Karpas-422 (cell line): ENCODE results near the gene CNTNAP2. TPM values are rescaled to one million over a fixed set of nuclear protein-coding genes. Genes with fewer than 3 reads are reported as not detected.

Experiments used
- DNase-seq: peaks from one replicate; pipeline ENCODE4 v3.0.0-alpha.2; 2015
- H2AFZ ChIP-seq: fragments of 200-600 bp; sonication (generic); 2 replicates; pipeline ENCODE4 v1.6.1; 2014; ENCODE audit warnings: antibody characterized with exemption, low read length, mixed read lengths
- H3K27ac ChIP-seq: fragments of 200-600 bp; sonication (generic); 2 replicates; pipeline ENCODE4 v1.5.1; 2014; ENCODE audit warnings: mild to moderate bottlenecking, low read length, moderate library complexity
- H3K27me3 ChIP-seq: fragments of 200-600 bp; sonication (generic); 2 replicates; pipeline ENCODE4 v1.6.1; 2014; ENCODE audit warnings: low read length, mixed read lengths
- H3K36me3 ChIP-seq: fragments of 200-600 bp; sonication (generic); 2 replicates; pipeline ENCODE4 v1.6.1; 2014; ENCODE audit warnings: low read length, mixed read lengths; ENCODE audit not compliant: insufficient read depth
- H3K4me1 ChIP-seq: fragments of 200-600 bp; sonication (generic); 2 replicates; pipeline ENCODE4 v1.6.1; 2014; ENCODE audit warnings: mild to moderate bottlenecking, low read length, mixed read lengths
- H3K4me2 ChIP-seq: fragments of 200-600 bp; sonication (generic); 2 replicates; pipeline ENCODE4 v1.6.1; 2014; ENCODE audit warnings: low read length, low read depth, mild to moderate bottlenecking; ENCODE audit not compliant: poor library complexity, severe bottlenecking
- H3K4me3 ChIP-seq: fragments of 200-600 bp; sonication (generic); 2 replicates; pipeline ENCODE4 v1.5.1; 2014; ENCODE audit warnings: mild to moderate bottlenecking, antibody characterized with exemption, low read length, mixed read lengths
- H3K79me2 ChIP-seq: fragments of 200-600 bp; sonication (generic); 2 replicates; pipeline ENCODE4 v1.6.1; 2014; ENCODE audit warnings: mild to moderate bottlenecking, low read length, mixed read lengths
- H3K9ac ChIP-seq: fragments of 200-600 bp; sonication (generic); 2 replicates; pipeline ENCODE4 v1.6.0; 2014; ENCODE audit warnings: low read length
- H3K9me2 ChIP-seq: fragments of 200-600 bp; sonication (generic), shearing (Covaris generic); replicated peaks from 2 replicates; pipeline ENCODE4 v1.6.0; 2014; ENCODE audit warnings: mild to moderate bottlenecking, low read length, moderate library complexity; ENCODE audit not compliant: insufficient read depth
- H3K9me3 ChIP-seq: fragments of 300-700, 200-600 bp; sonication (generic); 2 replicates; pipeline ENCODE4 v1.6.1; 2014; ENCODE audit warnings: low read length, mixed read lengths
- H4K20me1 ChIP-seq: fragments of 200-600 bp; sonication (generic); 2 replicates; pipeline ENCODE4 v1.6.1; 2014; ENCODE audit warnings: mild to moderate bottlenecking, antibody characterized with exemption, low read length, low read depth; ENCODE audit not compliant: insufficient read depth
- total RNA-seq: library from RNA; depleted of rRNA; stranded (reverse); fragments of >200 nt; shearing (Covaris generic); gene quantifications from 2 replicates; pipeline ENCODE4 v1.2.3, GENCODE V29; 2014; ENCODE audit warnings: low replicate concordance

CNTNAP2 gene
- total RNA-seq, 1 experiment from 2014 or later = not detected

GRCh38 chr7:147896121-147896520 lies 1779.5 kb downstream of the CNTNAP2 start:
- H3K79me2 ChIP-seq = no peaks in the 10 kb centered on the region

GRCh38 chr7:147903536-147904218 lies 1787.1 kb downstream of the CNTNAP2 start:
- H3K9ac ChIP-seq = no peak overlapping the region
- H2AFZ ChIP-seq = no peak overlapping the region
- H3K27me3 ChIP-seq = no peaks in the 10 kb centered on the region
- DNase-seq = no peak
- H3K4me3 ChIP-seq = no peak overlapping the region
- H4K20me1 ChIP-seq = no peaks in the 10 kb centered on the region
- no peaks in the 10 kb centered on the region for H3K4me1 ChIP-seq
- no peak overlapping the region for H3K27ac ChIP-seq
- H3K9me2 ChIP-seq = no peaks in the 10 kb centered on the region
- H3K9me3 ChIP-seq = peaks cover 6% of the 10 kb centered on the region; the same call in 1 of the 2 replicates
- H3K4me2 ChIP-seq = no peak overlapping the region
- H3K79me2 ChIP-seq = no peaks in the 10 kb centered on the region
- H3K36me3 ChIP-seq = no peaks in the 10 kb centered on the region

More at GRCh38 chr7:147896121-147896520, 1779.5 kb downstream of the CNTNAP2 start:
- Histone ChIP-seq H3K4me1 (no peaks in the 10 kb centered on the region), H3K27me3 (no peaks in the 10 kb centered on the region), H3K4me2 (no peak overlapping the region), H3K9me3 (no peaks in the 10 kb centered on the region), H3K9me2 (no peaks in the 10 kb centered on the region), H4K20me1 (no peaks in the 10 kb centered on the region), H2AFZ (no peak overlapping the region), H3K9ac (no peak overlapping the region), H3K36me3 (no peaks in the 10 kb centered on the region), H3K27ac (no peak overlapping the region), H3K4me3 (no peak overlapping the region)
- DNase-seq = no peak

- Histone ChIP-seq H4K20me1 (no peaks in the 10 kb centered on the region), H3K4me3 (no peak overlapping the region), H3K9ac (no peak overlapping the region), H2AFZ (no peak overlapping the region), H3K9me3 (peaks cover 6% of the 10 kb centered on the region; the same call in 1 of the 2 replicates), H3K27me3 (no peaks in the 10 kb centered on the region), H3K27ac (no peak overlapping the region), H3K4me2 (no peak overlapping the region), H3K79me2 (no peaks in the 10 kb centered on the region), H3K4me1 (no peaks in the 10 kb centered on the region), H3K9me2 (no peaks in the 10 kb centered on the region), H3K36me3 (no peaks in the 10 kb centered on the region)
- DNase-seq = no peak
Measured at GRCh38 chr7:147904219-147904576, 1787.6 kb downstream of the CNTNAP2 start.

- no peak overlapping the region for H3K9ac ChIP-seq
- DNase-seq = no peak
- no peak overlapping the region for H2AFZ ChIP-seq
- no peaks in the 10 kb centered on the region for H3K36me3 ChIP-seq
- no peak overlapping the region for H3K4me3 ChIP-seq
- no peak overlapping the region for H3K27ac ChIP-seq
- no peaks in the 10 kb centered on the region for H4K20me1 ChIP-seq
- H3K79me2 ChIP-seq = no peaks in the 10 kb centered on the region
- H3K9me3 ChIP-seq = peaks cover 7% of the 10 kb centered on the region; the same call in 1 of the 2 replicates
- H3K9me2 ChIP-seq = no peaks in the 10 kb centered on the region
- H3K4me2 ChIP-seq = no peak overlapping the region
- H3K4me1 ChIP-seq = no peaks in the 10 kb centered on the region
- H3K27me3 ChIP-seq = no peaks in the 10 kb centered on the region
Measured at GRCh38 chr7:147909431-147910148, 1793.0 kb downstream of the CNTNAP2 start.

- Histone ChIP-seq H3K9me2 (no peaks in the 10 kb centered on the region), H3K4me2 (no peak overlapping the region), H3K4me3 (no peak overlapping the region), H3K4me1 (no peaks in the 10 kb centered on the region), H4K20me1 (no peaks in the 10 kb centered on the region), H3K9me3 (0 out of 2 replicates have a peak, but pooled peaks cover 3% of the 10 kb centered on the region), H3K79me2 (no peaks in the 10 kb centered on the region), H3K27me3 (no peaks in the 10 kb centered on the region), H3K27ac (no peak overlapping the region), H3K36me3 (no peaks in the 10 kb centered on the region), H3K9ac (no peak overlapping the region), H2AFZ (no peak overlapping the region)
- no peak for DNase-seq
Measured at GRCh38 chr7:147911201-147911601, 1794.6 kb downstream of the CNTNAP2 start.

DNA sequence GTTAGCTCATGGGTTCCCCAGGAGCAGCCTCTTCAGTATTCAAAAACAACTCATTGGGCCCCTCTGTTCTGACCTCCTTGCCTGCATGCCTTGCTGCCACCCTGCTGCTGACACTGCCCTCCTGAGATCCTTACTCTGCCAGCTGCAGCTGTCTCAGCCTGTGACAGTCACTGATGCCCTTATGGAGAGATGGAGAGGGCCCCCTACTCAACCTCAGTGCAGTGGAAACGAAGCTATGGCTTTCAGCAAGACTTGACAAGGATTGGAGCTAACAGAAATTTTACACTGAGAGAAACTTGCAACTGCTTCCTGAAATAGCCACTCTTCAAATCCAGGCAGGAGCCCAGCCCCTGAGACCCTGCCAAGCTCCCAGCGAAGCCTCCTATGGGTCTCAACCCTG lies 1795.7 kb downstream of the CNTNAP2 start:
- no peaks in the 10 kb centered on the region for H3K79me2 ChIP-seq
- no peaks in the 10 kb centered on the region for H3K36me3 ChIP-seq
- no peak overlapping the region for H3K9ac ChIP-seq
- H3K27ac ChIP-seq = no peak overlapping the region
- H3K9me3 ChIP-seq = 0 out of 2 replicates have a peak, but pooled peaks cover 3% of the 10 kb centered on the region
- no peak for DNase-seq
- H3K4me1 ChIP-seq = no peaks in the 10 kb centered on the region
- H2AFZ ChIP-seq = no peak overlapping the region
- no peaks in the 10 kb centered on the region for H3K9me2 ChIP-seq
- no peaks in the 10 kb centered on the region for H4K20me1 ChIP-seq
- no peak overlapping the region for H3K4me3 ChIP-seq
- no peaks in the 10 kb centered on the region for H3K27me3 ChIP-seq
- no peak overlapping the region for H3K4me2 ChIP-seq

GRCh38 chr7:147912946-147913638 lies 1796.5 kb downstream of the CNTNAP2 start:
- Histone ChIP-seq H3K27ac (no peak overlapping the region), H3K9me2 (no peaks in the 10 kb centered on the region), H3K9ac (no peak overlapping the region), H3K4me1 (no peaks in the 10 kb centered on the region), H3K79me2 (no peaks in the 10 kb centered on the region), H3K4me2 (no peak overlapping the region), H3K27me3 (no peaks in the 10 kb centered on the region), H2AFZ (no peak overlapping the region), H3K36me3 (no peaks in the 10 kb centered on the region), H3K4me3 (no peak overlapping the region), H4K20me1 (no peaks in the 10 kb centered on the region), H3K9me3 (0 out of 2 replicates have a peak, but pooled peaks cover 3% of the 10 kb centered on the region)
- DNase-seq = no peak

GRCh38 chr7:147915781-147916180 lies 1799.2 kb downstream of the CNTNAP2 start:
- Histone ChIP-seq H3K4me1 (no peaks in the 10 kb centered on the region), H3K4me3 (no peak overlapping the region), H3K27ac (no peak overlapping the region), H4K20me1 (no peaks in the 10 kb centered on the region), H3K9me2 (no peaks in the 10 kb centered on the region), H3K36me3 (no peaks in the 10 kb centered on the region), H3K9ac (no peak overlapping the region), H3K27me3 (no peaks in the 10 kb centered on the region), H2AFZ (no peak overlapping the region), H3K9me3 (0 out of 2 replicates have a peak, but pooled peaks cover 3% of the 10 kb centered on the region), H3K79me2 (no peaks in the 10 kb centered on the region), H3K4me2 (no peak overlapping the region)
- DNase-seq = no peak
